A549 (cell line): ENCODE results near the gene ZNF831.

ENCODE experiments used
- CHD2 ChIP-seq: fragments of 150-350 bp; IDR thresholded peaks from 2 replicates; pipeline ENCODE4 v1.6.1; 2014; ENCODE audit warnings: low read length; ENCODE audit not compliant: partially characterized antibody
- HDAC2 ChIP-seq: fragments of 200-600 bp; sonication (generic); IDR thresholded peaks from 2 replicates; pipeline ENCODE4 v1.6.1; 2016
- MAX ChIP-seq: IDR thresholded peaks from 2 replicates; pipeline ENCODE4 v1.6.1; 2012
- MYC ChIP-seq: IDR thresholded peaks from 2 replicates; pipeline ENCODE4 v1.6.1; 2012; ENCODE audit warnings: mild to moderate bottlenecking, inconsistent platforms, low read length, improper control_type of control experiment, borderline replicate concordance
- NR3C1 ChIP-seq: fragments of >200 bp; sonication (Bioruptor Twin); formaldehyde crosslinking; IDR thresholded peaks from 3 replicates; pipeline ENCODE4 v1.6.1; 2017
- RFX5 ChIP-seq: fragments of 450-650 bp; IDR thresholded peaks from 2 replicates; pipeline ENCODE4 v1.7.1; 2014; ENCODE audit warnings: antibody characterized with exemption, mild to moderate bottlenecking, moderate library complexity
- SMC3 ChIP-seq: fragments of >200 bp; sonication (Bioruptor Twin); formaldehyde crosslinking; IDR thresholded peaks from 3 replicates; pipeline ENCODE4 v1.6.1; 2018; ENCODE audit warnings: inconsistent platforms
- TP53 ChIP-seq: fragments of 250-450 bp; sonication (Bioruptor Pico); IDR thresholded peaks from 2 replicates; pipeline ENCODE4 v1.5.0; 2021; ENCODE audit warnings: mild to moderate bottlenecking, moderate library complexity
- TF ChIP-seq, protein P1 (sequence below): fragments of >200 bp; sonication (Bioruptor Twin); formaldehyde crosslinking; IDR thresholded peaks from 3 replicates; pipeline ENCODE4 v1.5.1; 2016
- TF ChIP-seq, protein P2 (sequence below): fragments of 450-650 bp; IDR thresholded peaks from 2 replicates; pipeline ENCODE4 v1.6.1; 2014; ENCODE audit warnings: antibody characterized with exemption

DNA sequence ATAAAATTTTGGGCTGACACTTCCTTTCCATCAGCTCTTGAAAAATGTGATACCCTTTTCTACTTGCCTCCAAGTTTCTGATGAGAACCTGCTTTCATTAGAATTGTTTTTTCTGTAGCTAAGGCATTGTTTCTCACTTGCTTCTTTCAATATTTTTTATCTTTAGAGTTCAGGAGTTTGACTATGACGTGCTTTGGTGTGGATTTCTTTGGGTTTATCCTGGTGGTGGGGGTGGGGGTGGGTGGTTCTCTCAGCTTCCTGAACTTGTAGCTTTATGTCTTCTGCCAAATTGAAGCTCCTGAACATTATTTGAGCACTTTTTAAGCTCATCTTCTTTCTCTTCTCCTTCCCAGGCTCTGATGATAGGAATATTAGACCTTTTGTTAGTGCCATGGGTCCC is 11.4 kb downstream of the ZNF831 start:
- no peak for TF ChIP-seq NR3C1
- TF ChIP-seq, protein P1, sequence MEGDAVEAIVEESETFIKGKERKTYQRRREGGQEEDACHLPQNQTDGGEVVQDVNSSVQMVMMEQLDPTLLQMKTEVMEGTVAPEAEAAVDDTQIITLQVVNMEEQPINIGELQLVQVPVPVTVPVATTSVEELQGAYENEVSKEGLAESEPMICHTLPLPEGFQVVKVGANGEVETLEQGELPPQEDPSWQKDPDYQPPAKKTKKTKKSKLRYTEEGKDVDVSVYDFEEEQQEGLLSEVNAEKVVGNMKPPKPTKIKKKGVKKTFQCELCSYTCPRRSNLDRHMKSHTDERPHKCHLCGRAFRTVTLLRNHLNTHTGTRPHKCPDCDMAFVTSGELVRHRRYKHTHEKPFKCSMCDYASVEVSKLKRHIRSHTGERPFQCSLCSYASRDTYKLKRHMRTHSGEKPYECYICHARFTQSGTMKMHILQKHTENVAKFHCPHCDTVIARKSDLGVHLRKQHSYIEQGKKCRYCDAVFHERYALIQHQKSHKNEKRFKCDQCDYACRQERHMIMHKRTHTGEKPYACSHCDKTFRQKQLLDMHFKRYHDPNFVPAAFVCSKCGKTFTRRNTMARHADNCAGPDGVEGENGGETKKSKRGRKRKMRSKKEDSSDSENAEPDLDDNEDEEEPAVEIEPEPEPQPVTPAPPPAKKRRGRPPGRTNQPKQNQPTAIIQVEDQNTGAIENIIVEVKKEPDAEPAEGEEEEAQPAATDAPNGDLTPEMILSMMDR = no peak
- TF ChIP-seq TP53 = no peak
- no peak for TF ChIP-seq SMC3
- TF ChIP-seq MAX = no peak
- TF ChIP-seq MYC = no peak
- no peak for TF ChIP-seq CHD2
- TF ChIP-seq, protein P2, sequence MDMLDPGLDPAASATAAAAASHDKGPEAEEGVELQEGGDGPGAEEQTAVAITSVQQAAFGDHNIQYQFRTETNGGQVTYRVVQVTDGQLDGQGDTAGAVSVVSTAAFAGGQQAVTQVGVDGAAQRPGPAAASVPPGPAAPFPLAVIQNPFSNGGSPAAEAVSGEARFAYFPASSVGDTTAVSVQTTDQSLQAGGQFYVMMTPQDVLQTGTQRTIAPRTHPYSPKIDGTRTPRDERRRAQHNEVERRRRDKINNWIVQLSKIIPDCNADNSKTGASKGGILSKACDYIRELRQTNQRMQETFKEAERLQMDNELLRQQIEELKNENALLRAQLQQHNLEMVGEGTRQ = no peak
- TF ChIP-seq HDAC2 = no peak
- no peak for TF ChIP-seq RFX5
